Lower leg skin (tissue), 4 donors: Measurements from ENCODE around the gene ZBTB4. TPM values are rescaled to one million over a fixed set of nuclear protein-coding genes. Genes with fewer than 3 reads are reported as not detected.

ENCODE experiments used
- DNase-seq, 2 donors: peaks; one replicate each; pipeline ENCODE4 v3.0.0-alpha.2; 2019; ENCODE audit warnings: low spot score in 2 of 2
- H3K4me3 ChIP-seq: fragments of 200-600 bp; sonication (generic); 2 replicates; pipeline ENCODE4 v1.5.1; 2017; ENCODE audit warnings: mild to moderate bottlenecking, low read depth; ENCODE audit not compliant: poor library complexity, severe bottlenecking
- CTCF ChIP-seq, 3 donors: fragments of 450-650 bp; IDR thresholded peaks; one replicate each; pipeline ENCODE4 v1.5.1; 2016; ENCODE audit warnings: antibody characterized with exemption in 3 of 3, mild to moderate bottlenecking in 3 of 3, moderate library complexity in 2 of 3
- POLR2A ChIP-seq, 2 donors: fragments of 450-650 bp; IDR thresholded peaks; one replicate each; pipeline ENCODE4 v1.6.1; 2016 to 2017; ENCODE audit warnings: antibody characterized with exemption in 2 of 2, mild to moderate bottlenecking in 1 of 2, moderate library complexity in 1 of 2
- WGBS, 2 donors: methylation state at CpG; one replicate each; pipeline ENCODE4 v1.1.5; 2018; 5-methylcytosine and 5-hydroxymethylcytosine counted together
- intact Hi-C: fragments of 100-400 bp; cut with DNase I; formaldehyde crosslinking; loops from one replicate; pipeline ENCODE4 v1.15.0; 2023; ENCODE audit warnings: low total_unique reads
- total RNA-seq, 4 donors: library from RNA; depleted of rRNA; stranded (reverse); fragments of >200 nt; gene quantifications; one replicate each; pipeline ENCODE4 v1.1.0, GENCODE V29; 2016

The ZBTB4 gene
- total RNA-seq, 4 donors from 2014 or later = 40.4 to 52.3 (median 47.7) TPM

DNA sequence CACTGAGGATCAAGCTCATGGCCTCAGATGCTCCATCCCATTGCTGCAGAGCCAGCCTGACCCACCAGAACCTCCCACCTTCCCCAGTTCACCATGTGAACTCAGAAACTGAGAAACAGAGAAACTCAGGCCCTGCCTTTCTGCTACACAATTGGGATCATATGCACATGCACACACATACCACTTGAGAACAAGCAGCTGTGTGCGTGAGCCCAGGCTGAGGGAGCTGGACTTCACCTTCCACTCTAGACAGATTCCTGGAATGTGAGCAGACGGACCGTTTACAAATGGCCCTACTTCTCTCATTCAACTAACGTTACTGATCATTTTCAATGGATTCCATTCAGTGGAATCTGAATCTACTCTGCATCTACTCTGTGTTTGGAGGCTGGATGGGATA lies 55.8 kb downstream of the ZBTB4 start:
- no peak for DNase-seq
- no peak overlapping the region for H3K4me3 ChIP-seq
- TF ChIP-seq CTCF (IDR thresholded peaks at IDR 0.05) = no peak
- TF ChIP-seq POLR2A (IDR thresholded peaks at IDR 0.05) = no peak
- WGBS, 2 donors = 68 to 76% methylated on average over 4 of the region's 4 CpGs
- intact Hi-C loops = loop anchor here (10.0 kb wide), 1 partner anchor 59 kb away; no protein-coding TSS in a partner anchor

DNA sequence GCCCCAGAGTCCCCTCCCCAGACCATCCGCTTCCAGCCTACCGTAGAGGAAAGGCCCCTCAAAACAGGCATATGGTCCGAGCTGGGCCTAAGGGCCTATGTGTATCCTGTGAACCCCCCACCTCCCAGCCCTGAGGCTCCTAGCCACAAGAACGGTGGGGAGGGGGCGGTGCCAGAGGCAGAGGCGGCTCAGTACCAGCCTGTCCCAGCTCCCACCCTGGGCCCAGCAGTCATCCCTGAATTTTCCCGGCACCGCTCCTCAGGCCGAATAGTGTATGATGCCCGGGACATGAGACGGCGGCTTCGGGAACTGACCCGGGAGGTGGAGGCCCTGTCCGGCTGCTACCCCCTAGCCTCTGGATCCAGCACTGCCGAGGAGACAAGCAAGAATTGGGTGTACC lies 58.2 kb downstream of the ZBTB4 start:
- TF ChIP-seq POLR2A (IDR thresholded peaks at IDR 0.05) (no peak), CTCF (IDR thresholded peaks at IDR 0.05) (no peak)
- H3K4me3 ChIP-seq = no peak overlapping the region
- intact Hi-C loops = loop anchor here (10.0 kb wide), 1 partner anchor 56 kb away; no protein-coding TSS in a partner anchor
- no peak for DNase-seq
- 93 to 95% methylated on average over 16 of the region's 16 CpGs for WGBS, 2 donors

DNA sequence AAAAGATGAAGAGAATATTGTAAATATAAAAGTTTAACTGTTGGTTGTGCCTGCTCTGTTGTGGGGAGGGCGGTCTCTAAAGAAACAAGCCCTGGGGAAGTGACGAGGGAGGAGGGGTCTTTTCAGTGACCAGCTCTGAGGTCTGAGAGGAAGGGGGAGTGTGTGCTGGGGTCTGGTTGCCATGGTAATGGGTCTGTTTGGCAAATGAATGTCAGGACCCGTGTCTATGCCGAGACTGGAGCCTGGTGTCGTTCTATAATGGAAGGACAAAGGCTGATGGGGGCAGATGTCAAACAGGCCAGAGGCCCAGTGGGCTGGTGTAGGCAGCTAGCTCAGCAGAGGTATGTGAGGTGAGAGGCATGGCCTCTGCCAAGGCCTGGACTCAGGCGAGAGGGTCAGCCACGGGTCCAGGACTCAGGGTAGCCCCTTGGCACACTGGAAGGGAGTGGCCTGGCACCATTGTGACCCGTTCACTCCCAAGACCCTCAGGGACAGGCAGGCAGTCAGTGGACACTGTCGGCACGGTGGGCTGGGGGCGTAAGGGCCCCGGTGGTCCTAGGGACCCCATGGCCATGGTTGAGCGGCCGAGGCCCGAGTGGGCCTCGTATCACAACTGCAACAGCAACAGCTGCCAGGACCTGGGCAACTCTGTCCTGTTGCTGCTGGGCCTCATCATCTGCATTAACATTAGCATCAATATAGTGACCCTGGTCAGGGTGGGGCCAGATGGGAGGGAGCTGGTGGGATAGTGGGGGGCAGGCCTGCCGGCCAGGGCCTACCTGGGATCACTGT lies 59.4 kb downstream of the ZBTB4 start, which contains the start of gene SPEM1:
TSS of gene SPEM1 (plus strand) at position 506 of the 792 bp plus-strand sequence. CDS start at position 567, 61 bp downstream.
- intact Hi-C loops = loop anchor here (10.0 kb wide), 1 partner anchor 55 kb away; no protein-coding TSS in a partner anchor

GRCh38 chr17:7418472-7419152 lies 60.8 kb downstream of the ZBTB4 start:
- H3K4me3 ChIP-seq = no peak overlapping the region
- TF ChIP-seq POLR2A (IDR thresholded peaks at IDR 0.05) (no peak), CTCF (IDR thresholded peaks at IDR 0.05) (no peak)
- DNase-seq = no peak
- WGBS, 2 donors = 71 to 72% methylated on average over 13 to 18 of the region's 18 CpGs
- intact Hi-C loops = no loop called here

More for the DNA sequence above, 59.4 kb downstream of the ZBTB4 start, which contains the start of gene SPEM1:
- DNase-seq = no peak
- 74 to 85% methylated on average over 9 to 17 of the region's 17 CpGs for WGBS, 2 donors
- H3K4me3 ChIP-seq = no peak within 1 kb of the TSS
- TF ChIP-seq POLR2A (IDR thresholded peaks at IDR 0.05) (no peak), CTCF (IDR thresholded peaks at IDR 0.05) (no peak)

GRCh38 chr17:7417056-7417655 lies 62.3 kb downstream of the ZBTB4 start:
- intact Hi-C loops = no loop called here
- no peak for TF ChIP-seq CTCF (IDR thresholded peaks at IDR 0.05)
- TF ChIP-seq POLR2A (IDR thresholded peaks at IDR 0.05) = no peak
- no peak overlapping the region for H3K4me3 ChIP-seq
- 93 to 95% methylated on average over 46 to 54 of the region's 54 CpGs for WGBS, 2 donors
- DNase-seq = no peak
